Smooth muscle cell (in vitro differentiated cells): ENCODE measurements around the gene GHDC. TPM values are rescaled to one million over a fixed set of nuclear protein-coding genes. Genes with fewer than 3 reads are reported as not detected.

Experiments
- DNase-seq: peaks from one replicate; lab custom pipeline; 2025; ENCODE audit not compliant: unreplicated experiment; lab: John Stamatoyannopoulos, UW
- H2AFZ ChIP-seq: fragments of 200-600 bp; sonication (generic); 2 replicates; pipeline ENCODE4 v1.6.0; 2016; ENCODE audit warnings: antibody characterized with exemption, low read depth, mild to moderate bottlenecking
- H3F3A ChIP-seq: fragments of 200-600 bp; sonication (generic); 2 replicates; pipeline ENCODE4 v1.6.0; 2017; ENCODE audit warnings: antibody characterized with exemption, low read depth
- H3K27ac ChIP-seq: fragments of 200-600 bp; sonication (generic); 2 replicates; pipeline ENCODE4 v1.5.1; 2016; ENCODE audit warnings: low read depth, mild to moderate bottlenecking
- H3K27me3 ChIP-seq: fragments of 200-600 bp; sonication (generic); 2 replicates; pipeline ENCODE4 v1.6.1; 2016; ENCODE audit warnings: low read depth, mild to moderate bottlenecking
- H3K36me3 ChIP-seq: fragments of 200-600 bp; sonication (generic); 2 replicates; pipeline ENCODE4 v1.5.1; 2016; ENCODE audit warnings: low read depth
- H3K4me1 ChIP-seq: fragments of 200-600 bp; sonication (generic); 2 replicates; pipeline ENCODE4 v1.5.1; 2016; ENCODE audit warnings: low read depth
- H3K4me2 ChIP-seq: fragments of 200-600 bp; sonication (generic); 2 replicates; pipeline ENCODE4 v1.6.0; 2016; ENCODE audit warnings: mild to moderate bottlenecking
- H3K4me3 ChIP-seq: fragments of 200-600 bp; sonication (generic); 2 replicates; pipeline ENCODE4 v1.5.1; 2016; ENCODE audit warnings: mild to moderate bottlenecking
- H3K79me2 ChIP-seq: fragments of 200-600 bp; sonication (generic); 2 replicates; pipeline ENCODE4 v1.6.0; 2016; ENCODE audit warnings: low read depth, mild to moderate bottlenecking
- H3K9ac ChIP-seq: fragments of 200-600 bp; sonication (generic); 2 replicates; pipeline ENCODE4 v1.6.0; 2016; ENCODE audit warnings: low read depth
- H3K9me3 ChIP-seq: fragments of 200-600 bp; sonication (generic); replicated peaks from 2 replicates; pipeline ENCODE4 v1.5.1; 2016; ENCODE audit warnings: low read depth
- H4K20me1 ChIP-seq: fragments of 200-600 bp; sonication (generic); 2 replicates; pipeline ENCODE4 v1.6.0; 2016; ENCODE audit warnings: low read depth
- WGBS: methylation state at CpG from one replicate; pipeline ENCODE4 v1.1.7; 2016; ENCODE audit warnings: low lambda C conversion rate; 5-methylcytosine and 5-hydroxymethylcytosine counted together
- polyA plus RNA-seq: library from polyadenylated mRNA; unstranded; fragments of >200 nt; fragmentation: Nextera tagmentation; extraction: Ambion mirVana; gene quantifications from 2 replicates; pipeline ENCODE4 v1.2.1, GENCODE V29; 2016
- total RNA-seq: library from RNA; depleted of rRNA; stranded (reverse); fragments of >200 nt; gene quantifications from 2 replicates; pipeline ENCODE4 v1.2.3, GENCODE V29; 2014
- TF ChIP-seq, protein P1 (sequence below): fragments of 200-600 bp; sonication (generic); IDR thresholded peaks from 2 replicates; pipeline ENCODE4 v1.5.1; 2017; ENCODE audit warnings: borderline replicate concordance, mild to moderate bottlenecking, antibody characterized with exemption; ENCODE audit not compliant: insufficient read depth, poor library complexity, severe bottlenecking

The GHDC gene
- total and polyA plus RNA-seq, 2 experiments from 2014 or later, result 4.8 to 11.5 TPM

DNA sequence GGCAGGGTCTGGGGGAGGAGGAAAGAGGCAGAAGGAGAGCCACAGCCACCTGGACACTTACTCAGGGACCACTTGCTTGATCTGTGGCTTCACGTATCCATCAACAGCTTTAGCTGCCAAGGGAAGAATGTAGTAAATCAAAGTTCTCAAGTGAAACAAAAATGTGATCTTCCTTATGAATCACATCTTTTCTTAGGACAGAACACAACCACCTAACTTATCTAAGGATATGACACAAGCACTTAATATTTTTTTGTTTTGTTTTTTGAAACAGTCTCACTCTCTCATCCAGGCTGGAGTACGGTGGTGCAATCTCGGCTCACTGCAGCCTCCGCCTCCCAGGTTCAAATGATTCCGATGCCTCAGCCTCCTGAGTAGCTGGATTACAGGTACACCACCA, 8.4 kb upstream of the GHDC start:
- Histone ChIP-seq H3K9me3 (no peaks in the 10 kb centered on the region), H4K20me1 (no peaks in the 10 kb centered on the region), H3F3A (no peaks in the 10 kb centered on the region), H3K4me2 (no peak overlapping the region), H3K4me3 (no peak overlapping the region), H3K79me2 (no peaks in the 10 kb centered on the region), H3K27ac (no peak overlapping the region), H2AFZ (no peak overlapping the region), H3K36me3 (no peaks in the 10 kb centered on the region), H3K27me3 (no peaks in the 10 kb centered on the region), H3K4me1 (no peaks in the 10 kb centered on the region), H3K9ac (no peak overlapping the region)
- WGBS, result 96% methylated on average over 5 of the region's 5 CpGs
- no peak for DNase-seq
- TF ChIP-seq, protein P1, sequence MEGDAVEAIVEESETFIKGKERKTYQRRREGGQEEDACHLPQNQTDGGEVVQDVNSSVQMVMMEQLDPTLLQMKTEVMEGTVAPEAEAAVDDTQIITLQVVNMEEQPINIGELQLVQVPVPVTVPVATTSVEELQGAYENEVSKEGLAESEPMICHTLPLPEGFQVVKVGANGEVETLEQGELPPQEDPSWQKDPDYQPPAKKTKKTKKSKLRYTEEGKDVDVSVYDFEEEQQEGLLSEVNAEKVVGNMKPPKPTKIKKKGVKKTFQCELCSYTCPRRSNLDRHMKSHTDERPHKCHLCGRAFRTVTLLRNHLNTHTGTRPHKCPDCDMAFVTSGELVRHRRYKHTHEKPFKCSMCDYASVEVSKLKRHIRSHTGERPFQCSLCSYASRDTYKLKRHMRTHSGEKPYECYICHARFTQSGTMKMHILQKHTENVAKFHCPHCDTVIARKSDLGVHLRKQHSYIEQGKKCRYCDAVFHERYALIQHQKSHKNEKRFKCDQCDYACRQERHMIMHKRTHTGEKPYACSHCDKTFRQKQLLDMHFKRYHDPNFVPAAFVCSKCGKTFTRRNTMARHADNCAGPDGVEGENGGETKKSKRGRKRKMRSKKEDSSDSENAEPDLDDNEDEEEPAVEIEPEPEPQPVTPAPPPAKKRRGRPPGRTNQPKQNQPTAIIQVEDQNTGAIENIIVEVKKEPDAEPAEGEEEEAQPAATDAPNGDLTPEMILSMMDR, result no peak

DNA sequence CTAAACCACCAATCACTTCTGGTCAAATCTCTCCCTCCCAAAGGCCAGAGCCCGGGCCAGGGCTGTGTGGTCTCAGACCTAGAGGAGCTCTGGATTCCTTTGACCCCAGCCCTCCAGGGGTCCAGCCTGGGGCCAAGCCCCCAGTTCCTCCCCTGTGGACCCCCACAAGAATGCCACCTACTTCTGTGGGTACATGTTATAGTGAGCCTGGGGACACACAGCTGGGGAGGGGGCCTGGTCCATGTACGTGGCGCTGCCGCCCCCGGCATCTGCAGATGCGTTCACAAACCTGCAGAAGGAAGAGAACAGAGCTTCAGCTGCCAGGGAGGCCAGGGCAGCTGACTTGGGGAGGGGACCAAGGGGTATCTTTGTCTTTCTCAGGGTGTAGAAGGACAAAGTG, 7.9 kb upstream of the GHDC start:
- Histone ChIP-seq H3K9me3 (no peaks in the 10 kb centered on the region), H3K27ac (no peak overlapping the region), H4K20me1 (no peaks in the 10 kb centered on the region), H3K79me2 (no peaks in the 10 kb centered on the region), H3K4me1 (no peaks in the 10 kb centered on the region), H3K4me2 (no peak overlapping the region), H2AFZ (no peak overlapping the region), H3K4me3 (no peak overlapping the region), H3K27me3 (no peaks in the 10 kb centered on the region), H3K36me3 (no peaks in the 10 kb centered on the region), H3F3A (no peaks in the 10 kb centered on the region), H3K9ac (no peak overlapping the region)
- DNase-seq, result no peak
- 94% methylated on average over 6 of the region's 6 CpGs for WGBS
- TF ChIP-seq, protein P1, result no peak

DNA sequence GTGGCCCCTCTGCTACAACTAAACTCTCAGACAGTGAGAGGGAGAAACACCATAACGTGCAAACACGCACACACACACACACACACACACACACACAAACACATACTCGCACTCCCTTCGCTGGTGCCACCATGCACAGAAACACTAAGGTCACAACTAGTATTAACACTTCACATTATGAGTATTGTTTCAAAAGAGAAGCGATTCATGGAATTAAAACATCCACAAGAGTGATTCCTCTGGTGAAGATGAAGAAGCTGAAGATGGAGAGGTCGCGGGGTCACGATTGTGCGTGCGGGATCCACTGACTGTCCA, 7.1 kb upstream of the GHDC start:
- no peaks in the 10 kb centered on the region for H3K36me3 ChIP-seq
- TF ChIP-seq, protein P1, result no peak
- H3K27ac ChIP-seq, result no peak overlapping the region
- 97% methylated on average over 10 of the region's 10 CpGs for WGBS
- H3K79me2 ChIP-seq, result no peaks in the 10 kb centered on the region
- no peaks in the 10 kb centered on the region for H3F3A ChIP-seq
- no peak overlapping the region for H2AFZ ChIP-seq
- H3K9ac ChIP-seq, result no peak overlapping the region
- H3K4me3 ChIP-seq, result no peak overlapping the region
- H3K9me3 ChIP-seq, result no peaks in the 10 kb centered on the region
- no peaks in the 10 kb centered on the region for H4K20me1 ChIP-seq
- no peaks in the 10 kb centered on the region for H3K4me1 ChIP-seq
- no peak overlapping the region for H3K4me2 ChIP-seq
- H3K27me3 ChIP-seq, result no peaks in the 10 kb centered on the region
- DNase-seq, result no peak

DNA sequence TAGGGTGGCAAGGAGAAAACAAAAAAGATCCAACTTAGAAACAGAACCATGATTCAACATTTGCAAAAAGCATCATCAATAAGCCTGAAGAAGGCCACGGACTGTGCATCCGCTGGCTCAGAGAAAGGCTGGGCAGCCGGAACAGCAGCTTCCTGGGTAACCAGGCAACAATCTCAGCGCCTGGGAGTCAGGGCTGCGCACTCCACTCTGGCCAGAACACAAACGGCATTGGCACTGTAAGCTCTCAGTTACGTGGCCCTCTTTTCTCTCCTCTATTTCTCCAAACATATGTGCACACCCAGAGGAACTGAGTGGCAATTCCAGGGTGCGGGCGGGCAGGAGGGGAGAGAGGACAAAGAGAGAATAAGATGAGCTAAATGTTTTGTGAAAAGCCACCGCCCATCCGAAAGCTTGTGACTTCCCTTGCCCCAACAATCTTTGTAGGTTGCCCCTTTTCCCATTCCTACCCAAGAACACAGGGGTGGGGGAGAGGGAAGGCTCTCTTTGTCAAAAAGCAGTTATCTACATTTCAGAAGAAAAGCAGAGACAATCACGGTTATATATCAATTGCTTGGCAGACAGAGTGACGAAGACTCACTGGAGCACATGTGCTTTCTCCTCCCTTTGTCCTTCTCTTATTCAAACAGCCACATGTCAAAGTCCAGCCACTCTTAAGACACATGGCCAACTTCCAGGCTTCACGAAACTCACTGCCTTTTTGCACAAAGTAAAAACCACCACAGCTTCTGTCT, 6.6 kb upstream of the GHDC start:
- no peak overlapping the region for H3K4me3 ChIP-seq
- H3K9ac ChIP-seq, result no peak overlapping the region
- TF ChIP-seq, protein P1, result no peak
- no peaks in the 10 kb centered on the region for H3K36me3 ChIP-seq
- no peaks in the 10 kb centered on the region for H3K27me3 ChIP-seq
- no peaks in the 10 kb centered on the region for H3K4me1 ChIP-seq
- no peaks in the 10 kb centered on the region for H4K20me1 ChIP-seq
- no peak overlapping the region for H3K4me2 ChIP-seq
- WGBS, result 96% methylated on average over 14 of the region's 14 CpGs
- no peak overlapping the region for H2AFZ ChIP-seq
- H3K27ac ChIP-seq, result no peak overlapping the region
- no peaks in the 10 kb centered on the region for H3F3A ChIP-seq
- H3K79me2 ChIP-seq, result no peaks in the 10 kb centered on the region
- DNase-seq, result no peak
- H3K9me3 ChIP-seq, result no peaks in the 10 kb centered on the region
